Stimulated activated naive CD8-positive, alpha-beta T cell treated with anti-CD3 and anti-CD28 coated beads, Interleukin-15, amount 100 ng/mL, for 72 hours (primary cell): ENCODE results near the gene LCE6A.

Source experiments
- ATAC-seq: fragments of 150-1000 bp; cut with Tn5 transposase; 2 replicates; pipeline ENCODE4 v1.10.0; 2021; ENCODE audit warnings: mild to moderate bottlenecking, moderate library complexity
- DNase-seq, 2 donors: peaks; one replicate each; pipeline ENCODE4 v3.0.0; 2021 to 2022
- H3K27ac Mint-ChIP-seq, 2 donors: one replicate each; pipeline ENCODE4 v1.8.0; 2022; ENCODE audit warnings: mild to moderate bottlenecking in 2 of 2, mixed read lengths in 2 of 2, moderate library complexity in 2 of 2
- H3K27me3 Mint-ChIP-seq: one replicate; pipeline ENCODE4 v1.8.0; 2022; ENCODE audit warnings: mixed read lengths
- H3K4me1 Mint-ChIP-seq: one replicate; pipeline ENCODE4 v1.8.0; 2022; ENCODE audit warnings: mild to moderate bottlenecking, mixed read lengths
- H3K4me3 Mint-ChIP-seq, 2 donors: one replicate each; pipeline ENCODE4 v1.8.0; 2022; ENCODE audit warnings: mild to moderate bottlenecking in 2 of 2, mixed read lengths in 2 of 2, moderate library complexity in 1 of 2
- H3K9me3 Mint-ChIP-seq, 2 donors: one replicate each; pipeline ENCODE4 v1.8.0; 2022; ENCODE audit warnings: mixed read lengths in 2 of 2

Gene LCE6A

GRCh38 chr1:152842556-152842955 is at the start of gene LCE6A:
Gene LCE6A, plus strand, starts transcription at chr1:152842856. Its CDS starts 665 bp downstream, at chr1:152843521.
- H3K4me1 Mint-ChIP-seq = no peaks in the 10 kb centered on the region
- DNase-seq (no peak), ATAC-seq (no peak)
- no peak within 1 kb of the TSS for H3K27ac Mint-ChIP-seq
- peaks cover 18% of the 10 kb centered on the region for H3K27me3 Mint-ChIP-seq
- no peaks in the 10 kb centered on the region for H3K9me3 Mint-ChIP-seq
- no peak within 1 kb of the TSS for H3K4me3 Mint-ChIP-seq

GRCh38 chr1:152795686-152796085 is 47.0 kb upstream of the LCE6A start:
- Mint-ChIP-seq H3K27me3 (peaks cover 27% of the 10 kb centered on the region), H3K4me3 (no peak overlapping the region), H3K4me1 (no peaks in the 10 kb centered on the region), H3K9me3 (no peaks in the 10 kb centered on the region), H3K27ac (no peak overlapping the region)
- DNase-seq (no peak), ATAC-seq (no peak)

- no peak within 1 kb of the TSS for H3K4me3 Mint-ChIP-seq
- no peaks in the 10 kb centered on the region for H3K4me1 Mint-ChIP-seq
- no peak for DNase-seq
- no peak within 1 kb of the TSS for H3K27ac Mint-ChIP-seq
- ATAC-seq = no peak
- peaks cover 32% of the 10 kb centered on the region for H3K27me3 Mint-ChIP-seq
- H3K9me3 Mint-ChIP-seq = no peaks in the 10 kb centered on the region
These were observed 46.2 kb upstream of the LCE6A start, which contains the start of gene LCE1D for GRCh38 chr1:152796421-152796820. Gene LCE1D, plus strand, starts transcription at chr1:152796721. Its CDS starts 1,074 bp downstream, at chr1:152797795.

GRCh38 chr1:152801333-152801732 is 41.3 kb upstream of the LCE6A start:
- H3K27ac Mint-ChIP-seq = no peak overlapping the region
- ATAC-seq = no peak
- H3K9me3 Mint-ChIP-seq = no peaks in the 10 kb centered on the region
- H3K4me3 Mint-ChIP-seq = no peak overlapping the region
- peaks cover 39% of the 10 kb centered on the region for H3K27me3 Mint-ChIP-seq
- no peaks in the 10 kb centered on the region for H3K4me1 Mint-ChIP-seq
- DNase-seq = no peak

GRCh38 chr1:152806576-152806975 is 36.1 kb upstream of the LCE6A start, which contains the start of gene LCE1C:
Gene LCE1C, minus strand, starts transcription at chr1:152806651. Its CDS starts 1,173 bp downstream, at chr1:152805478.
- DNase-seq (no peak), ATAC-seq (no peak)
- Mint-ChIP-seq H3K9me3 (no peaks in the 10 kb centered on the region), H3K4me3 (no peak within 1 kb of the TSS), H3K4me1 (no peaks in the 10 kb centered on the region), H3K27me3 (peaks cover 11% of the 10 kb centered on the region), H3K27ac (peak within 1 kb of the TSS in 1 of 2 donors; percentile 49)

- ATAC-seq (no peak), DNase-seq (no peak)
- Mint-ChIP-seq H3K4me3 (no peak overlapping the region), H3K27me3 (no peaks in the 10 kb centered on the region), H3K27ac (peak overlapping the region in 1 of 2 donors; percentile 20), H3K9me3 (no peaks in the 10 kb centered on the region), H3K4me1 (no peaks in the 10 kb centered on the region)
These were observed 31.6 kb upstream of the LCE6A start for GRCh38 chr1:152811050-152811449.

- no peaks in the 10 kb centered on the region for H3K4me1 Mint-ChIP-seq
- H3K4me3 Mint-ChIP-seq = no peak within 1 kb of the TSS
- no peak for ATAC-seq
- peak within 1 kb of the TSS; percentile 20 to 40 for H3K27ac Mint-ChIP-seq
- no peaks in the 10 kb centered on the region for H3K27me3 Mint-ChIP-seq
- no peaks in the 10 kb centered on the region for H3K9me3 Mint-ChIP-seq
- no peak for DNase-seq
These were observed 31.0 kb upstream of the LCE6A start, which contains the start of gene LCE1B for GRCh38 chr1:152811671-152812070. Gene LCE1B, plus strand, starts transcription at chr1:152811971. Its CDS starts 476 bp downstream, at chr1:152812447.

- H3K27me3 Mint-ChIP-seq = peaks cover 7% of the 10 kb centered on the region
- DNase-seq = no peak
- ATAC-seq = no peak
- no peak overlapping the region for H3K27ac Mint-ChIP-seq
- no peak overlapping the region for H3K4me3 Mint-ChIP-seq
- no peaks in the 10 kb centered on the region for H3K4me1 Mint-ChIP-seq
- H3K9me3 Mint-ChIP-seq = no peaks in the 10 kb centered on the region
These were observed 25.3 kb upstream of the LCE6A start for GRCh38 chr1:152817309-152817708.

- H3K27ac Mint-ChIP-seq = no peak overlapping the region
- DNase-seq (no peak), ATAC-seq (no peak)
- H3K9me3 Mint-ChIP-seq = no peaks in the 10 kb centered on the region
- no peaks in the 10 kb centered on the region for H3K4me1 Mint-ChIP-seq
- H3K4me3 Mint-ChIP-seq = no peak overlapping the region
- H3K27me3 Mint-ChIP-seq = peaks cover 36% of the 10 kb centered on the region
These were observed 19.4 kb upstream of the LCE6A start for GRCh38 chr1:152823294-152823693.

- no peak overlapping the region for H3K27ac Mint-ChIP-seq
- ATAC-seq (no peak), DNase-seq (no peak)
- H3K9me3 Mint-ChIP-seq = no peaks in the 10 kb centered on the region
- H3K27me3 Mint-ChIP-seq = peaks cover 50% of the 10 kb centered on the region
- H3K4me3 Mint-ChIP-seq = no peak overlapping the region
- no peaks in the 10 kb centered on the region for H3K4me1 Mint-ChIP-seq
These were observed 17.7 kb upstream of the LCE6A start for GRCh38 chr1:152824964-152825363.

- H3K4me1 Mint-ChIP-seq = no peaks in the 10 kb centered on the region
- ATAC-seq (no peak), DNase-seq (no peak)
- H3K9me3 Mint-ChIP-seq = peaks cover 0 to 5% of the 10 kb centered on the region in 2 donors
- no peak within 1 kb of the TSS for H3K27ac Mint-ChIP-seq
- peaks cover 49% of the 10 kb centered on the region for H3K27me3 Mint-ChIP-seq
- no peak within 1 kb of the TSS for H3K4me3 Mint-ChIP-seq
These were observed 15.5 kb upstream of the LCE6A start, which contains the start of gene LCE1A for GRCh38 chr1:152827173-152827572. Gene LCE1A, plus strand, starts transcription at chr1:152827473. Its CDS starts 0 bp downstream, at chr1:152827473.

- no peak overlapping the region for H3K27ac Mint-ChIP-seq
- no peak for ATAC-seq
These were observed 5.8 kb upstream of the LCE6A start for GRCh38 chr1:152836870-152837269.

GRCh38 chr1:152855661-152856060 is 13.0 kb downstream of the LCE6A start:
- ATAC-seq = no peak
- Mint-ChIP-seq H3K27ac (no peak overlapping the region), H3K27me3 (peaks cover 8% of the 10 kb centered on the region), H3K4me1 (no peaks in the 10 kb centered on the region), H3K4me3 (no peak overlapping the region), H3K9me3 (no peaks in the 10 kb centered on the region)
- no peak for DNase-seq

More at GRCh38 chr1:152836870-152837269, 5.8 kb upstream of the LCE6A start:
- no peak overlapping the region for H3K4me3 Mint-ChIP-seq
- peaks cover 18% of the 10 kb centered on the region for H3K27me3 Mint-ChIP-seq
- DNase-seq = no peak
- H3K9me3 Mint-ChIP-seq = no peaks in the 10 kb centered on the region
- H3K4me1 Mint-ChIP-seq = no peaks in the 10 kb centered on the region

- no peaks in the 10 kb centered on the region for H3K4me1 Mint-ChIP-seq
- no peaks in the 10 kb centered on the region for H3K9me3 Mint-ChIP-seq
- DNase-seq (no peak), ATAC-seq (no peak)
- no peak overlapping the region for H3K27ac Mint-ChIP-seq
- no peak overlapping the region for H3K4me3 Mint-ChIP-seq
- peaks cover 13% of the 10 kb centered on the region for H3K27me3 Mint-ChIP-seq
These were observed 15.4 kb downstream of the LCE6A start for GRCh38 chr1:152858062-152858461.

GRCh38 chr1:152859696-152860095 is 17.0 kb downstream of the LCE6A start, which contains the start of gene LCE7A:
Gene LCE7A, plus strand, starts transcription at chr1:152859996. Its CDS starts 702 bp downstream, at chr1:152860698.
- Mint-ChIP-seq H3K27ac (no peak within 1 kb of the TSS), H3K9me3 (no peaks in the 10 kb centered on the region), H3K4me3 (no peak within 1 kb of the TSS), H3K27me3 (peaks cover 13% of the 10 kb centered on the region), H3K4me1 (no peaks in the 10 kb centered on the region)
- ATAC-seq (no peak), DNase-seq (no peak)

GRCh38 chr1:152860129-152860528 is 17.5 kb downstream of the LCE6A start:
- H3K4me1 Mint-ChIP-seq = no peaks in the 10 kb centered on the region
- H3K9me3 Mint-ChIP-seq = no peaks in the 10 kb centered on the region
- DNase-seq (no peak), ATAC-seq (no peak)
- H3K27ac Mint-ChIP-seq = no peak overlapping the region
- H3K4me3 Mint-ChIP-seq = no peak overlapping the region
- H3K27me3 Mint-ChIP-seq = peaks cover 13% of the 10 kb centered on the region

- ATAC-seq = no peak
- Mint-ChIP-seq H3K27ac (no peak overlapping the region), H3K4me1 (no peaks in the 10 kb centered on the region), H3K4me3 (no peak overlapping the region), H3K9me3 (no peaks in the 10 kb centered on the region), H3K27me3 (peaks cover 13% of the 10 kb centered on the region)
- no peak for DNase-seq
These were observed 18.7 kb downstream of the LCE6A start for GRCh38 chr1:152861374-152861773.
